ENCODE measurements around the gene PNPLA5. TPM values are rescaled to one million over a fixed set of nuclear protein-coding genes. Genes with fewer than 3 reads are reported as not detected.

The PNPLA5 gene
- total and polyA plus RNA-seq, 8 donors = not detected

- DNase-seq = no peak
- 35 to 36% methylated on average over 11 of the region's 11 CpGs for WGBS, 2 donors
- no peak overlapping the region for H3K4me3 ChIP-seq
- ATAC-seq = no peak
- H3K36me3 ChIP-seq = no peaks in the 10 kb centered on the region
- no peak for FAIRE-seq
- no peaks in the 10 kb centered on the region for H3K9me3 ChIP-seq
- H3K4me1 ChIP-seq = no peaks in the 10 kb centered on the region
- TF ChIP-seq CTCF (IDR thresholded peaks at IDR 0.05) = no peak
- peaks cover 0 to 8% (median 3%) of the 10 kb centered on the region in 4 donors for H3K27me3 ChIP-seq
- intact Hi-C loops (cut with DNase I) = no loop called here
- H3K27ac ChIP-seq = no peak overlapping the region
These were observed 4.3 kb upstream of the PNPLA5 start for GRCh38 chr22:43895986-43896645.

- no peaks in the 10 kb centered on the region for H3K4me1 ChIP-seq
- no peak overlapping the region for H3K4me3 ChIP-seq
- WGBS, 2 donors = 65 to 80% methylated on average over 5 of the region's 5 CpGs
- H3K9me3 ChIP-seq = no peaks in the 10 kb centered on the region
- intact Hi-C loops (cut with DNase I) = no loop called here
- no peaks in the 10 kb centered on the region for H3K36me3 ChIP-seq
- no peak for FAIRE-seq
- TF ChIP-seq CTCF (IDR thresholded peaks at IDR 0.05) = no peak
- no peak overlapping the region for H3K27ac ChIP-seq
- no peak for ATAC-seq
- DNase-seq = peak in 1 of 6 donors; percentile 24
- peaks cover 0 to 16% (median 3%) of the 10 kb centered on the region in 4 donors for H3K27me3 ChIP-seq
These were observed 2.3 kb upstream of the PNPLA5 start for GRCh38 chr22:43894122-43894521.

- Histone ChIP-seq H3K27ac (no peak overlapping the region), H3K4me3 (no peak overlapping the region), H3K4me1 (no peaks in the 10 kb centered on the region), H3K9me3 (no peaks in the 10 kb centered on the region), H3K36me3 (no peaks in the 10 kb centered on the region), H3K27me3 (peaks cover 0 to 20% (median 3%) of the 10 kb centered on the region in 4 donors)
- TF ChIP-seq CTCF (IDR thresholded peaks at IDR 0.05) = no peak
- FAIRE-seq (no peak), ATAC-seq (no peak), DNase-seq (peak in 1 of 6 donors; percentile 32)
- intact Hi-C loops (cut with DNase I) = no loop called here
- 51 to 53% methylated on average over 5 of the region's 5 CpGs for WGBS, 2 donors
These were observed 1.5 kb upstream of the PNPLA5 start for GRCh38 chr22:43893266-43893665.

GRCh38 chr22:43892183-43892894 is 526 bp upstream of the PNPLA5 start:
- Histone ChIP-seq H3K27ac (no peak overlapping the region), H3K4me3 (no peak overlapping the region), H3K9me3 (no peaks in the 10 kb centered on the region), H3K36me3 (no peaks in the 10 kb centered on the region), H3K27me3 (peaks cover 0 to 26% (median 3%) of the 10 kb centered on the region in 4 donors), H3K4me1 (no peaks in the 10 kb centered on the region)
- intact Hi-C loops (cut with DNase I) = no loop called here
- ATAC-seq (no peak), FAIRE-seq (no peak), DNase-seq (no peak)
- TF ChIP-seq CTCF (IDR thresholded peaks at IDR 0.05) = no peak
- WGBS, 2 donors = 22 to 23% methylated on average over 15 of the region's 15 CpGs

GRCh38 chr22:43890901-43891331 is 897 bp downstream of the PNPLA5 start:
- Histone ChIP-seq H3K9me3 (no peaks in the 10 kb centered on the region), H3K4me1 (no peaks in the 10 kb centered on the region), H3K27ac (no peak overlapping the region), H3K4me3 (no peak overlapping the region), H3K27me3 (peaks cover 0 to 26% (median 3%) of the 10 kb centered on the region in 4 donors), H3K36me3 (no peaks in the 10 kb centered on the region)
- intact Hi-C loops (cut with DNase I) = no loop called here
- no peak for FAIRE-seq
- WGBS, 2 donors = 9 to 11% methylated on average over 22 to 24 of the region's 24 CpGs
- DNase-seq = peak in 2 of 6 donors; percentile 50 to 60
- TF ChIP-seq CTCF (IDR thresholded peaks at IDR 0.05) = no peak
- no peak for ATAC-seq

Data from pancreas (tissue), 10 donors.